H7 (cell line): ENCODE data around the gene FGD5. TPM values are rescaled to one million over a fixed set of nuclear protein-coding genes. Genes with fewer than 3 reads are reported as not detected.

Experiments
- DNase-seq: peaks from one replicate; pipeline ENCODE4 v3.0.0; 2012
- H3K27me3 ChIP-seq: 2 replicates; pipeline ENCODE4 v1.6.0; 2011; ENCODE audit warnings: mild to moderate bottlenecking, low read length; ENCODE audit not compliant: control insufficient read depth, insufficient read depth
- H3K36me3 ChIP-seq: replicated peaks from 2 replicates; pipeline ENCODE4 v1.5.1; 2011; ENCODE audit warnings: low read length; ENCODE audit not compliant: control insufficient read depth, insufficient read depth
- H3K4me3 ChIP-seq: 2 replicates; pipeline ENCODE4 v1.5.1; 2011; ENCODE audit warnings: low read depth, mild to moderate bottlenecking, control low read depth, low read length, moderate library complexity; ENCODE audit not compliant: insufficient read depth
- total RNA-seq: library from RNA; depleted of rRNA; stranded (reverse); fragments of >200 nt; shearing (Covaris generic); gene quantifications from 2 replicates; pipeline ENCODE4 v1.2.3, GENCODE V29; 2014

The FGD5 gene
- total RNA-seq, 1 experiment from 2014 or later, result 19.8 TPM

GRCh38 chr3:14872706-14873105 lies 53.9 kb downstream of the FGD5 start:
- Histone ChIP-seq H3K36me3 (no peaks in the 10 kb centered on the region; the same call in 1 of the 2 replicates), H3K27me3 (no peaks in the 10 kb centered on the region), H3K4me3 (no peak overlapping the region)
- no peak for DNase-seq

GRCh38 chr3:14874784-14875183 lies 56.0 kb downstream of the FGD5 start:
- no peak overlapping the region for H3K4me3 ChIP-seq
- no peak for DNase-seq
- no peaks in the 10 kb centered on the region for H3K27me3 ChIP-seq
- no peaks in the 10 kb centered on the region; the same call in 1 of the 2 replicates for H3K36me3 ChIP-seq

- Histone ChIP-seq H3K27me3 (no peaks in the 10 kb centered on the region), H3K36me3 (no peaks in the 10 kb centered on the region; the same call in 1 of the 2 replicates), H3K4me3 (no peak overlapping the region)
- DNase-seq, result no peak
These were observed 56.8 kb downstream of the FGD5 start for GRCh38 chr3:14875411-14876175.

- Histone ChIP-seq H3K4me3 (no peak overlapping the region), H3K27me3 (no peaks in the 10 kb centered on the region), H3K36me3 (no peaks in the 10 kb centered on the region; the same call in 1 of the 2 replicates)
- DNase-seq, result no peak
These were observed 58.2 kb downstream of the FGD5 start for GRCh38 chr3:14876921-14877333.

GRCh38 chr3:14877469-14877868 lies 58.7 kb downstream of the FGD5 start:
- H3K36me3 ChIP-seq, result no peaks in the 10 kb centered on the region; the same call in 1 of the 2 replicates
- H3K27me3 ChIP-seq, result no peaks in the 10 kb centered on the region
- peak; percentile 57 for DNase-seq
- H3K4me3 ChIP-seq, result no peak overlapping the region

GRCh38 chr3:14879211-14879874 lies 60.6 kb downstream of the FGD5 start:
- Histone ChIP-seq H3K4me3 (no peak overlapping the region), H3K36me3 (no peaks in the 10 kb centered on the region; the same call in 1 of the 2 replicates), H3K27me3 (no peaks in the 10 kb centered on the region)
- DNase-seq, result peak; percentile 74

GRCh38 chr3:14880447-14881106 lies 61.8 kb downstream of the FGD5 start:
- no peaks in the 10 kb centered on the region for H3K27me3 ChIP-seq
- H3K36me3 ChIP-seq, result no peaks in the 10 kb centered on the region; the same call in 1 of the 2 replicates
- DNase-seq, result no peak
- no peak overlapping the region for H3K4me3 ChIP-seq

- Histone ChIP-seq H3K36me3 (peaks cover 2% of the 10 kb centered on the region; the same call in 1 of the 2 replicates), H3K4me3 (no peak overlapping the region), H3K27me3 (no peaks in the 10 kb centered on the region)
- no peak for DNase-seq
These were observed 64.5 kb downstream of the FGD5 start for GRCh38 chr3:14883226-14883625.

- H3K27me3 ChIP-seq, result no peaks in the 10 kb centered on the region
- peaks cover 2% of the 10 kb centered on the region; the same call in 1 of the 2 replicates for H3K36me3 ChIP-seq
- no peak overlapping the region for H3K4me3 ChIP-seq
- no peak for DNase-seq
These were observed 65.9 kb downstream of the FGD5 start for GRCh38 chr3:14884665-14885064.

GRCh38 chr3:14885307-14885706 lies 66.5 kb downstream of the FGD5 start:
- H3K27me3 ChIP-seq, result no peaks in the 10 kb centered on the region
- peaks cover 2% of the 10 kb centered on the region; the same call in 1 of the 2 replicates for H3K36me3 ChIP-seq
- no peak overlapping the region for H3K4me3 ChIP-seq
- no peak for DNase-seq

GRCh38 chr3:14886101-14886500 lies 67.3 kb downstream of the FGD5 start:
- DNase-seq, result no peak
- H3K36me3 ChIP-seq, result peaks cover 2% of the 10 kb centered on the region; the same call in 1 of the 2 replicates
- H3K27me3 ChIP-seq, result no peaks in the 10 kb centered on the region
- H3K4me3 ChIP-seq, result no peak overlapping the region

GRCh38 chr3:14889205-14889604 lies 70.4 kb downstream of the FGD5 start:
- Histone ChIP-seq H3K36me3 (peaks cover 2% of the 10 kb centered on the region; the same call in 1 of the 2 replicates), H3K4me3 (no peak overlapping the region), H3K27me3 (no peaks in the 10 kb centered on the region)
- DNase-seq, result no peak

GRCh38 chr3:14889943-14890342 lies 71.2 kb downstream of the FGD5 start:
- peaks cover 2% of the 10 kb centered on the region; the same call in 1 of the 2 replicates for H3K36me3 ChIP-seq
- H3K4me3 ChIP-seq, result no peak overlapping the region
- no peaks in the 10 kb centered on the region for H3K27me3 ChIP-seq
- DNase-seq, result no peak

GRCh38 chr3:14890476-14890875 lies 71.7 kb downstream of the FGD5 start:
- Histone ChIP-seq H3K27me3 (no peaks in the 10 kb centered on the region), H3K36me3 (peaks cover 2% of the 10 kb centered on the region; the same call in 1 of the 2 replicates), H3K4me3 (no peak overlapping the region)
- DNase-seq, result no peak
